Astrocyte of the spinal cord (primary cell): Measurements from ENCODE around the gene DUSP16.

Experiments
- DNase-seq: peaks from one replicate; pipeline ENCODE4 v3.0.0; 2011; ENCODE audit warnings: low read depth, low spot score
- H3K4me3 ChIP-seq: 2 replicates; pipeline ENCODE4 v1.5.1; 2011; ENCODE audit warnings: low read depth, mild to moderate bottlenecking, low read length, moderate library complexity
- in situ Hi-C: cut with HindIII; loops from 2 replicates; pipeline ENCODE4 v1.10.0; 2017; ENCODE audit warnings: low sequenced_read_pairs
- TF ChIP-seq, protein P1 (sequence below): IDR thresholded peaks from 2 replicates; pipeline ENCODE4 v1.5.1; 2012; ENCODE audit warnings: low read depth, mild to moderate bottlenecking, low read length, inconsistent platforms

Gene DUSP16

DNA sequence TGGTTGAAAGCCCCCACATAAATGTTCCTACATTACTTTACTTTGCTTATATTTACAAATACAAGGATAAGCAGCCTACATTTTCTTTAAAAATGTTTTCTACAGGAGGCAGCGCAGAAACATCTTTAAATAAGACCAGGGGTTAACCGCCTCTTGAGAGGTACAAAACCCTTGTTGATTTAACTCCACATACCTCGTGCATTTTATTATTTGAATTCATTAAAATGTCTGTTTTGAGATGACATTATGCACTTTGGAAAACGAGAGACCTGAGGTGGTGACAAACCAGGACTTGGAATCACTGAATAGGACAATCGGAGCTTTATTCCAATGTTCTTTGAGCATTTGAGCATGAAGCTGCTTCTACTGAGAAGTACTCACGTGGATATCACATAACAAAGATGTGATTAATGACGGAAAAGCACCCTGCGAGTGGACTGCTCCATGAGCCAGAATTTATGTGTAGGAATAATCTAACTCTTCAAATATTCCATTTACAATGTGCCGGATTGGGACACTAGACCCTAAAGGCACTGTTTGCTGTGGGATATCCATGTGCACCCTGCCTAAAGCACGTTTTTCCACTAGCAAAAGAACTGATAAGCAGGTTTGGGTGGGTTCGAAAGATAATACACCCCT, 746 bp upstream of the DUSP16 start:
- H3K4me3 ChIP-seq: peak overlapping the region; percentile 81
- in situ Hi-C loops: no loop called here
- TF ChIP-seq, protein P1, sequence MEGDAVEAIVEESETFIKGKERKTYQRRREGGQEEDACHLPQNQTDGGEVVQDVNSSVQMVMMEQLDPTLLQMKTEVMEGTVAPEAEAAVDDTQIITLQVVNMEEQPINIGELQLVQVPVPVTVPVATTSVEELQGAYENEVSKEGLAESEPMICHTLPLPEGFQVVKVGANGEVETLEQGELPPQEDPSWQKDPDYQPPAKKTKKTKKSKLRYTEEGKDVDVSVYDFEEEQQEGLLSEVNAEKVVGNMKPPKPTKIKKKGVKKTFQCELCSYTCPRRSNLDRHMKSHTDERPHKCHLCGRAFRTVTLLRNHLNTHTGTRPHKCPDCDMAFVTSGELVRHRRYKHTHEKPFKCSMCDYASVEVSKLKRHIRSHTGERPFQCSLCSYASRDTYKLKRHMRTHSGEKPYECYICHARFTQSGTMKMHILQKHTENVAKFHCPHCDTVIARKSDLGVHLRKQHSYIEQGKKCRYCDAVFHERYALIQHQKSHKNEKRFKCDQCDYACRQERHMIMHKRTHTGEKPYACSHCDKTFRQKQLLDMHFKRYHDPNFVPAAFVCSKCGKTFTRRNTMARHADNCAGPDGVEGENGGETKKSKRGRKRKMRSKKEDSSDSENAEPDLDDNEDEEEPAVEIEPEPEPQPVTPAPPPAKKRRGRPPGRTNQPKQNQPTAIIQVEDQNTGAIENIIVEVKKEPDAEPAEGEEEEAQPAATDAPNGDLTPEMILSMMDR: no peak
- peak; percentile 14 for DNase-seq

DNA sequence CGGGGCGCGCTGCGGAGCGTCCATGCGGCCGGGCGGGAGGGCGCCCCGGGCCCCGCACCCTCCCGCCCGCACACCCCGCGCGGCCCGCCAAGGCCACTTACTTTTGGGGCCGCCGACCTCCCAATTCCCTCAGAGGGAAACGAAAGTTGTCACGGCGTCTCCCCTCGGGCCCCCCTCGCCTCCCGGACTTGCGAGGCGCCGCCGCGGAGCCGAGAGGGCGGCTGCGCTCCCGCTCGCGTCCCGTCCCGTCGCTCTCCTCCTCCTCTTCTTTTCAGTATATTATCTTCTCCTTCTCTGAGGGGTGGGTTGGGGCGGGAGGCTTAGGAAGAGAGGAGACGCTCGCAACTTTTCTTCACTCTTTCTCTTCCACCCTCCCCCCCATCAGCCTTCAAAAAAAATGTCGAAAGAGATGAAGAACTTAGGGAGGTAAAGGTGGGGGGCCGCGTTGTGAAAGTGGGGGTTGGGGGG, 613 bp downstream of the DUSP16 start:
- DNase-seq: no peak
- in situ Hi-C loops: no loop called here
- TF ChIP-seq, protein P1: no peak
- peak overlapping the region; percentile 81 for H3K4me3 ChIP-seq

DNA sequence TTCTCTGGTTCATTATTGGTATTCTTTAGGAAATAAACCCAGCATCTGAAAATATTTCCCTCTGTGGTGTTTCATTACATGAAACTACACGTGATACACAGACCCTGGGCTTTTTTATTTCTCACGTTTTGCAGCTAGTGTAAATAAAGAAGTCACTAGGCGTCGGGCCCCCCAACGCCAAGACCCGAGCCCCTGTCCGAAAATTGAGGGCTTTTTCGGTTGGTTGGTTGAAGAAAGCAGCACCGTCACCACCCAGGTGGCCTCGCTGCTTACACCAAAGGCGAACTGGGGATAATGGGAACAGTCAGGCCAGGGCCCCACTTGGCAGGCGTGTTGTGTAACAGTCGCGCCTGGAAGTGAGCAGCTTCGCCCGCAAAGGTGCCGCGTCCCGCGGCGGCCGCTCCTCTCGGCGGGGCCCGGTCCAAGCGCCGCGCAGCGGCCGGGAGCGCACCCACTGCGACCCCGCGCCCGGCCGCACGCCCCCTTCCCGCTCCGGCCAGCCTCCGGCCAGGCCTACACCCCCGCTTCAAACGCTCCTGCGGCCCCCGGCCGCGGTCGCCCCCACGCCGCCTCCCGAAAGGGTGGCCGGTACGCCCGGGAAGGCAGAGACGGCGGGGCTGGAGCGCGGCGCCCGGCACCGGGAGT, 1.2 kb downstream of the DUSP16 start:
- TF ChIP-seq, protein P1: no peak
- in situ Hi-C loops: no loop called here
- peak overlapping the region; percentile 81 for H3K4me3 ChIP-seq
- DNase-seq: peak; percentile 50

DNA sequence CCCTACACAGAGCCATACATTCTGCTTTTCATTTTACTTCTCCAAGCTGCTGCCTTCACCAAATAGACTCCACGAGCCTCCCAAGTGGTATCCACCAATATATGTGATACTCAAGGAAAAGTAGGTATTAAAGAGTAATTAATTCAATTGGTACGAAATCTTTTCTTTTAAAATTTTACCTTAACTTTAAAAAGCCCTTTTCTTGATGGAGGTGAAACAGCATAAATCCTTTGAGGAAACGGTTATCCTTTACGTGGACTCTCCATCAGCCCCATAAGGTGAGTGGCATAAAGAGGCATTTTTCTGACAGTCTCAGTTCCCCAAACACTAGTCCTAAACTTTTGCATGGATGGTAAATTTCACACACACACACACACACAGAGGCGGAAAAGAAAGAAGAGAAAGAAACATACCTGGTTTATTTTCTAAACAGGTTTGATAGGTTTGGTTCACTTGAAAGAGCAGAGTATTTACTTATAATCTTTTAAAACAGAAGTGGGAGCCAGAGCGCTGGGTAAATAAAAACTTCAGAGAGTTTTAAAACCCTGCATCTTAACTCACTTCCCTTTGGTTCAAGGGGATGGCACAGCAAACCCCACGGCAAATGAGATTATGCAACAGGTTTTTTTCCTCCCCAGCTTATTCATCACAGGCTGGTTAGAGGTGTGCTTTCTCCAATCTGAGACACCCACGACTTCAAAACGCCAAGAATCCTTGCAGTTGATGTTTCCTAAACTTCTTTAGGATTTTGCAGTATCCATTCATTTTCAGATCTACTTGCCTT, 1.9 kb downstream of the DUSP16 start:
- peak; percentile 65 for DNase-seq
- TF ChIP-seq, protein P1: no peak
- in situ Hi-C loops: no loop called here
- peak overlapping the region; percentile 81 for H3K4me3 ChIP-seq

DNA sequence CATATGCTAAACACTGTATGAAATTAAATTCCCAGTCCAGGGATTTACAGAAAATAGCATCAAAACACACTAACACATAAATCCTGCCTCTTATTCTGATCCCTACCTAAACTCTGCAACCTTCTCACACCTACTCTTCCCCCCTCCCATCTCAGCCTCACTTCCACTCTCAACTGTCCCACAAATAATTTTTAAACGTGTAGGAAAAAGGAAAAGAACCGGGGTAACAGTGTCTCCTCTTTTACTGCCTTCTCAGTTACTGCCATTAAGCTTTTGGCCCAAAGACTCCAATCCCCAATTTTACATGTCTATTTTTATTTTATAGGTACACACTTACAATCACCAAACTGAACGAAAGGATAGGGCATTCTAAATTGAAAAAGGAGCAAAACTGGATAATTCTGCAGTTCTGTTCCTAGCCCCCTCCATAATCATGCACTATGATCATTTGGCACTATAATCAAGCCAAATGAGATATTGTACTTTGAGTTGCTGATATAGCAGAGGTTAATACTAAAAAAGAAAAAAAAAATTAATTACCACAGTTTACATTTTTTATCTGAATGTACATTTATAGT, 2.9 kb downstream of the DUSP16 start:
- in situ Hi-C loops: no loop called here
- H3K4me3 ChIP-seq: no peak overlapping the region
- TF ChIP-seq, protein P1: no peak
- DNase-seq: no peak

DNA sequence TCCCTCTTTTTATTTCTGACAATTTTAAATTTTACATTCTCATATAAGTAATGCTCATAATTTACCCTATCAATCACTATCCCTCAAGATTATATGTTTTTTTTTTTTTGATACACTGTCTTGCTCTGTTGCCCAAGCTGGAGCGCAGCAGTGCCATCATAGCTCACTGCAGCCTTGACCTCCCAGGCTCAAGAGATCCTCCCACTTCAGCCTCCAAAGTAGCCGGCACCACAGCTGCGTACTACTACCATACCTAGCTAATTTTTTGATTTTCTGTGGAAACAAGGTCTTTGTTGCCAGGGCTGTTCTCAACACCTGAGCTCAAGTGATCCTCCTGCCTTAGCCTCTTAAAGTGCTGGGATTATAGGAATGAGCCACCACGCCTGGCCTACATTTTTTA, 4.4 kb downstream of the DUSP16 start:
- TF ChIP-seq, protein P1: no peak
- H3K4me3 ChIP-seq: no peak overlapping the region
- in situ Hi-C loops: no loop called here
- no peak for DNase-seq
